Measurements from ENCODE around the gene EML4.

The EML4 gene

GRCh38 chr2:42298996-42299754 is 130.0 kb downstream of the EML4 start:
- no peak for DNase-seq (ENCODE audit: low spot score)
- FAIRE-seq: no peak

GRCh38 chr2:42300527-42300926 is 131.4 kb downstream of the EML4 start:
- no peak for DNase-seq (ENCODE audit: low spot score)
- no peak for FAIRE-seq

DNA sequence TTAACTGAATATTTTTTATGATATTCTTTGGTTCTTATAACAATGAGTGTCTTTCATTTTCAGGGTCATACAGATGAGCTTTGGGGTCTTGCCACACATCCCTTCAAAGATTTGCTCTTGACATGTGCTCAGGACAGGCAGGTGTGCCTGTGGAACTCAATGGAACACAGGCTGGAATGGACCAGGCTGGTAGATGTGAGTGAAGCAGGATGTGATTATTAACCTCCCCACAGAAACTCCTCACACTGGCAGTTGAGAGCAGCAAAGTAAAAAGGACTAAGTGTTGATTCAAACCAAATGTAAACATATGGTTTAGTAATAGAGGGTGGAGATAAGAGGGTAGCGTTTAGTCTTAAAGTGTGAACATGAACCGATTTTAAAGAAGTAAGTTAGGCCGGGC is 134.1 kb downstream of the EML4 start:
- DNase-seq (ENCODE audit: low spot score): no peak
- FAIRE-seq: no peak

DNA sequence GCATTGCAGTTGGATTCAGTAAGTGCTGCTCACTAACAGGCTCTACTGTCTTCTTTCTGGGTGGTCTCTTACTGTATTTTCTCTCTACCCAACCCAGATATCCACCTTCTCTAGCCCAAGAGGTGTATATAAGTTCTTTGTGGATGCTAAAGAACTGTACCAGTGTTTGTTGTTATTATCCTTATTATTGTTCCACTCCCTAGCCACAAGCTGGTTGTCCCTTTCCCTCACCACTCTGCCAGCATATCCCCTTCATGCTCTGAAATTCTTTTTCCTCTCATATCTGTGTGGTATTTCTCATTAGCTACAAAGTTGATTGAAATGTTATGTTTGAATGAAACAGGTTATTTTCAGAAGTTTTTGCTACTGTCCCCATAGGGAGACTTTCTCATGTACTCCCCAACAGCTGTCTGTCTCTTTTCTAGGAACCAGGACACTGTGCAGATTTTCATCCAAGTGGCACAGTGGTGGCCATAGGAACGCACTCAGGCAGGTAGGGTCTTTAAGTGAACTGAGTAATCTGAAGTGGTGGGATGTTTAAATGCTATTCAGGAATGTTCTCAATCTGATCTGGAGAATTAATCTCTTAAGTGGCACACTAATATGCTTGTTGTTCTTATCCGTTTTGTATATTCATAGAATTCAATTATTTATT is 135.0 kb downstream of the EML4 start:
- FAIRE-seq (no peak), DNase-seq (ENCODE audit: low spot score) (no peak)

GRCh38 chr2:42307180-42307579 is 138.0 kb downstream of the EML4 start:
- FAIRE-seq (no peak), DNase-seq (ENCODE audit: low spot score) (no peak)

GRCh38 chr2:42309366-42309765 is 140.2 kb downstream of the EML4 start:
- no peak for DNase-seq (ENCODE audit: low spot score)
- FAIRE-seq: no peak

GRCh38 chr2:42310007-42310515 is 140.9 kb downstream of the EML4 start:
- FAIRE-seq (no peak), DNase-seq (ENCODE audit: low spot score) (no peak)

- DNase-seq (ENCODE audit: low spot score) (no peak), FAIRE-seq (no peak)
Measured at GRCh38 chr2:42312106-42312505, 143.0 kb downstream of the EML4 start.

- DNase-seq (ENCODE audit: low spot score) (peak; percentile 40), FAIRE-seq (peak; percentile 75)
Measured at GRCh38 chr2:42314892-42315468, 145.8 kb downstream of the EML4 start.

- DNase-seq (ENCODE audit: low spot score) (no peak), FAIRE-seq (no peak)
Measured at GRCh38 chr2:42315844-42316470, 146.8 kb downstream of the EML4 start.

GRCh38 chr2:42316910-42317309 is 147.8 kb downstream of the EML4 start:
- DNase-seq (ENCODE audit: low spot score) (no peak), FAIRE-seq (no peak)

GRCh38 chr2:42317486-42317885 is 148.3 kb downstream of the EML4 start:
- DNase-seq (ENCODE audit: low spot score) (no peak), FAIRE-seq (no peak)

DNA sequence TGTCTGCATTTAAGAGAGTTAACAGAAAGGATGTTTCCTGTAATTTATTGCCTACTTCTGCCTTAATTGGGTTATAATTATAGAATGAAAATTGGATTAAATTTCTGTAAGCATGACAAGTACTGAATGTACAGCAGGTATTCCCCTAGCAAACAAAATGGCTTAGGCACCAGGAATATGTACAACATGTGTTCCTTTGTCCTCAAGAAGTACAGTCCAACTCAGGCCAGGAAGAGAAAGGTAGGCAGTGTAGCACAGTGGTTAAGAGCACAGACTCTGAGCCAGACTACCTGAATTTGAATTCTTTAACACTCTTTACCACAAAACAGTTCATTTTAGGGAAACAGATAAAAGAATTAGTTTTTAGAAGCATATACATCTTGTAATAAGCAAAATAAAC is 148.8 kb downstream of the EML4 start:
- FAIRE-seq (no peak), DNase-seq (ENCODE audit: low spot score) (no peak)

- no peak for FAIRE-seq
- DNase-seq (ENCODE audit: low spot score): no peak
Measured at GRCh38 chr2:42319265-42319664, 150.1 kb downstream of the EML4 start.

DNA sequence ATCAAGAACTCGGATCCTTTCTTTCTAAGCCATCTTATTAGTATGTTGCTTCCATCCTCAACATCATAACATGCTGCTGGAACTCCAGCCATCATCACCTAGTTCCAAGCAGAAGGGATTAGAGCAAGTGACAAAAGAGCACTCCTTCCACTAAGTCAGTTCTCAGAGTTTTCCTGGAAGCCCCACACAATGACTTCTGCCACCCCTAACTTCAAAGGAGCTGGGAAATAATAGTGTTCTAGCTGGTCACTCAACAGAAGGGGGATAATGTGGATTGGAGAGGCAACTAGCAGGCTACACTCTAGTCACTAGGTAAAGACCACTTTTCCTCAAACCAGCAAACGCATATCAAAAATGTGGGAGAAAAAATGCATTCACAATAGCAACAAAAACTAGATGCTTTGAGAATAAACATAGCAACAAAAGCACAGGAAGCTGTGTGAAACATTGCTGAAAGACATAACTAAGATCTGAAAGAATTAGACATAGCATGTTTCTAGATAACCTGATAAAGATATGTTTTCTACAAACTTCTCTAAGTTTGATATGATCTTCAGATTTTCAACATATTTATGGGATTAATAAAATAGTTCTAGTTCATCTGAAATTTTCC is 152.4 kb downstream of the EML4 start:
- no peak for FAIRE-seq

GRCh38 chr2:42324244-42324643 is 155.1 kb downstream of the EML4 start:
- FAIRE-seq: no peak
- no peak for DNase-seq (ENCODE audit: low spot score)

More for the DNA sequence above, 152.4 kb downstream of the EML4 start:
- DNase-seq (ENCODE audit: low spot score): no peak

DNA sequence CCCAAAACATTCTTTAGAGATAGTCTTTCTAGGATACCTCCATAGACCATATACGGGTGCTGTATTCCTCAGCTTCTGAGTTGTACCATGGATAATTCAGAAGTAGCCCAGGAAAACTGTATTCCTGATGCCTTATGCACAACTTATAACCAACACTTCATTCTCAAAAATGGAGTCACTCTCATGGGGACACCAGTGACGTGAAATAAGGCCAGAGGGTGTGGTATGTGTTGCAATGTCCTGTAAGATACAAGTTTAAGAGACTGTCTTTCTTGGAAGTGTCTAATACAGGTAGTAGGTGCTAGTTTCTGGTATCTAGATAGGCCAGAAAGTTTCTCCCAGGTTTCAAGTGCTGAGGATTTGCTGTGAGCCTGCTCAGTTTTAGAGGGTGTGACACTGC is 155.8 kb downstream of the EML4 start:
- DNase-seq (ENCODE audit: low spot score): no peak
- no peak for FAIRE-seq

GRCh38 chr2:42325609-42326008 is 156.5 kb downstream of the EML4 start:
- DNase-seq (ENCODE audit: low spot score): no peak
- no peak for FAIRE-seq

DNA sequence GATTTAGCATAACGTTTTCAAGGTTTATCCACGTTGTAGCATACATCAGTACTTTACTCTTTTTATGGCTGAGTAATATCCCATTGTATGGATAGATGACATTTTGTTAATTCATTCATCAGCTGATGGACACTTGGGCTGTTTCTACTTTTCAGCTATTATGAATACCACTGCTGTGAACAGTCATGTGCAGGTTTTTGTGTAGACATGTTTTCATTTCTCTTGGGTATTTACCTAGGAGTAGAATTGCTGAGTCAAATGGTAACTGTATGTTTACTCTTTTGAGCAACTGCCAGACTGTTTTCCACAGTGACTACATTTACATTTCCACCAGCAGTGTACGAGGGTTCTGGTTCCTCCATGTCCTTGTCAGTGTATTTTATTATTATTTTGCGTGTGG is 158.0 kb downstream of the EML4 start:
- FAIRE-seq (no peak), DNase-seq (ENCODE audit: low spot score) (no peak)

DNA sequence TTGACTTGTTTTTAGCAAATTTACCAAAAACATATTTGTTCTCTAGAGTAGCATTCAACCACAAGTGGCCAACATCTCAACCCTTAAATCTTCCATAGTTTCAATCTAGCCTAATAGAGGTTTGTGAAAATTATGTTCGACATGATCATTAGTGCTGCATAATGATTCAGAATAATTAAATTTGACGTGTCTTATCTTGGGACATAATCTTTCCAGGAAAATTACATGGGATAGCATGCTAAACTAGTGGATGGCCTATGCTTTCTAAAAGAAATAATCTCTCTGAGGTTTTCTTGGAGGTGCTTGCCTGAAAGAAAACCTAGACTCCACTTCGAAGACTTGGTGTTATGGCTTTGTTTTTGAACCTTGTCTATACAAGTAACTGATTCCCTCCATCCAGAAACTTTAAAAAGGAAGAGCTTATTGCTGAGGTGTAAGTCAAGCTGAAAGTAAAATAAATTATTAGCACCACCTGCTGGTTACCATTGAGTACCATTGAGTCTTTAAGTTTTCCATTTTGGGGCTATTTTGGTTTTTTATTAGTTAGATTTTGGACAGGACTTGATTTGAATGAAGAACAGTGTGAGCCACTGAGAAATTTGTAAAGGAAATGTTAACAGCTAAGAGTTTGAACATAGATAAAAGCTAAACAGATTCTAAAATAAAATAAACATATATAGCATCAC is 159.1 kb downstream of the EML4 start:
- DNase-seq (ENCODE audit: low spot score): no peak

GRCh38 chr2:42328923-42329322 is 159.8 kb downstream of the EML4 start:
- no peak for FAIRE-seq

More for the DNA sequence above, 159.1 kb downstream of the EML4 start:
- FAIRE-seq: no peak

More at GRCh38 chr2:42328923-42329322, 159.8 kb downstream of the EML4 start:
- DNase-seq (ENCODE audit: low spot score): no peak

Data from urothelium cell line (cell line).